GM23338 (cell line): ENCODE data around the gene SEMA6B. TPM values are rescaled to one million over a fixed set of nuclear protein-coding genes. Genes with fewer than 3 reads are reported as not detected.

Source experiments
- ATAC-seq: fragments of 200-7000 bp; cut with Tn5 transposase; 3 replicates; pipeline ENCODE4 v1.9.1; 2020
- DNase-seq: peaks from one replicate; pipeline ENCODE4 v3.0.0-alpha.2; 2015; ENCODE audit warnings: low spot score
- H2AFZ ChIP-seq: fragments of 200-600 bp; sonication (generic); 2 replicates; pipeline ENCODE4 v1.8.0; 2016; ENCODE audit warnings: antibody characterized with exemption, mild to moderate bottlenecking, moderate library complexity
- H3F3A ChIP-seq: fragments of 200-600 bp; sonication (generic); replicated peaks from 2 replicates; pipeline ENCODE4 v1.8.0; 2017; ENCODE audit warnings: antibody characterized with exemption, mixed run types, low read depth
- H3K27ac ChIP-seq: fragments of 200-600 bp; sonication (generic); 2 replicates; pipeline ENCODE4 v1.6.1; 2016; ENCODE audit warnings: low read depth
- H3K27me3 ChIP-seq: fragments of 200-600 bp; sonication (generic); 2 replicates; pipeline ENCODE4 v1.8.0; 2016; ENCODE audit warnings: mild to moderate bottlenecking, mixed run types, moderate library complexity; ENCODE audit not compliant: insufficient read depth
- H3K36me3 ChIP-seq: fragments of 200-600 bp; sonication (generic); 2 replicates; pipeline ENCODE4 v1.8.0; 2016; ENCODE audit warnings: mild to moderate bottlenecking; ENCODE audit not compliant: insufficient read depth
- H3K4me1 ChIP-seq: fragments of 200-600 bp; sonication (generic); 2 replicates; pipeline ENCODE4 v1.8.0; 2016; ENCODE audit warnings: mild to moderate bottlenecking, moderate library complexity; ENCODE audit not compliant: insufficient read depth
- H3K4me2 ChIP-seq: fragments of 200-600 bp; sonication (generic); 2 replicates; pipeline ENCODE4 v1.7.1; 2017; ENCODE audit warnings: mixed run types
- H3K4me3 ChIP-seq: fragments of 200-600 bp; sonication (generic); 2 replicates; pipeline ENCODE4 v1.6.1; 2016; ENCODE audit warnings: mixed run types
- H3K79me2 ChIP-seq: fragments of 200-600 bp; sonication (generic); replicated peaks from 2 replicates; pipeline ENCODE4 v1.8.0; 2017; ENCODE audit warnings: mild to moderate bottlenecking; ENCODE audit not compliant: insufficient read depth
- H3K9me2 ChIP-seq: fragments of 200-600 bp; sonication (generic); 2 replicates; pipeline ENCODE4 v1.8.0; 2017; ENCODE audit not compliant: insufficient read depth
- H4K20me1 ChIP-seq: fragments of 200-600 bp; sonication (generic); replicated peaks from 2 replicates; pipeline ENCODE4 v1.8.0; 2017; ENCODE audit warnings: mild to moderate bottlenecking; ENCODE audit not compliant: insufficient read depth
- H3K27ac Mint-ChIP-seq: 2 replicates; pipeline ENCODE4 v1.8.0; 2020; ENCODE audit warnings: inconsistent platforms, mild to moderate bottlenecking, moderate library complexity, mixed read lengths
- H3K27me3 Mint-ChIP-seq: 3 replicates; pipeline ENCODE4 v1.8.0; 2022; ENCODE audit warnings: low read depth, mild to moderate bottlenecking, moderate library complexity, mixed read lengths, inconsistent platforms; ENCODE audit not compliant: insufficient read depth, poor library complexity
- H3K36me3 Mint-ChIP-seq: 3 replicates; pipeline ENCODE4 v1.8.0; 2021; ENCODE audit warnings: low read depth, mild to moderate bottlenecking, inconsistent platforms, moderate library complexity, mixed read lengths
- H3K4me1 Mint-ChIP-seq: 3 replicates; pipeline ENCODE4 v1.8.0; 2020; ENCODE audit warnings: mild to moderate bottlenecking, inconsistent platforms, mixed read lengths
- H3K4me3 Mint-ChIP-seq: 3 replicates; pipeline ENCODE4 v1.8.0; 2021; ENCODE audit warnings: moderate library complexity, mild to moderate bottlenecking, inconsistent platforms, mixed read lengths
- H3K9me3 Mint-ChIP-seq: 3 replicates; pipeline ENCODE4 v1.8.0; 2020; ENCODE audit warnings: moderate library complexity, mild to moderate bottlenecking, inconsistent platforms, mixed read lengths
- CREB1 ChIP-seq: fragments of 250-450 bp; sonication (Bioruptor Pico); IDR thresholded peaks from 2 replicates; pipeline ENCODE4 v1.5.0; 2020; ENCODE audit warnings: low read depth, mild to moderate bottlenecking, moderate library complexity
- CTCF ChIP-seq, 2 experiments: fragments of 200-600 bp in 1 of 2; sonication (generic) in 1 of 2; conservative IDR thresholded peaks; 2 replicates each; pipeline versions ENCODE4 v1.5.1 to v1.6.1; 2016 to 2017; ENCODE audit warnings: antibody characterized with exemption in 2 of 2, low read depth in 2 of 2, mild to moderate bottlenecking in 2 of 2, moderate library complexity in 1 of 2
- EZH2 ChIP-seq: fragments of 200-600 bp; sonication (generic); IDR thresholded peaks from one replicate; pipeline ENCODE4 v1.8.0; 2017; ENCODE audit warnings: antibody characterized with exemption, mild to moderate bottlenecking, low read depth; ENCODE audit not compliant: unreplicated experiment
- JUNB ChIP-seq: IDR thresholded peaks from one replicate; pipeline ENCODE4 v1.6.1; 2016; ENCODE audit warnings: antibody characterized with exemption; ENCODE audit not compliant: unreplicated experiment
- NANOG ChIP-seq: IDR thresholded peaks from 2 replicates; pipeline ENCODE4 v1.6.1; 2016; ENCODE audit warnings: antibody characterized with exemption, borderline replicate concordance
- POLR2AphosphoS5 ChIP-seq: IDR thresholded peaks from 2 replicates; pipeline ENCODE4 v1.6.1; 2016; ENCODE audit warnings: antibody characterized with exemption, low read depth
- STAT1 ChIP-seq: IDR thresholded peaks from one replicate; pipeline ENCODE4 v1.6.1; 2016; ENCODE audit warnings: antibody characterized with exemption; ENCODE audit not compliant: unreplicated experiment
- ZNF331 ChIP-seq: fragments of 250-450 bp; sonication (Bioruptor Pico); IDR thresholded peaks from 2 replicates; pipeline ENCODE4 v1.5.0; 2020; ENCODE audit warnings: low read depth, mild to moderate bottlenecking, moderate library complexity
- polyA plus RNA-seq: library from polyadenylated mRNA; unstranded; fragments of >200 nt; fragmentation: Nextera tagmentation; extraction: Ambion mirVana; gene quantifications from 2 replicates; pipeline ENCODE4 v1.2.1, GENCODE V29; 2016
- total RNA-seq: library from RNA; depleted of rRNA; stranded (reverse); fragments of >200 nt; shearing (Covaris generic); gene quantifications from 2 replicates; pipeline ENCODE4 v1.2.3, GENCODE V29; 2014
- TF ChIP-seq, protein P1 (sequence below): fragments of 250-450 bp; sonication (Bioruptor Pico); IDR thresholded peaks from 2 replicates; pipeline ENCODE4 v1.5.0; 2020; ENCODE audit warnings: mild to moderate bottlenecking, moderate library complexity
- TF ChIP-seq, protein P2 (sequence below): IDR thresholded peaks from 2 replicates; pipeline ENCODE4 v1.6.1; 2016; ENCODE audit warnings: antibody characterized with exemption

Gene SEMA6B
- total and polyA plus RNA-seq, 2 experiments from 2014 or later = 5.3 to 42.7 TPM

- H3K27me3 Mint-ChIP-seq = peaks cover 13% of the 10 kb centered on the region
- H3K4me1 Mint-ChIP-seq = peaks cover 10% of the 10 kb centered on the region
- H3K4me3 ChIP-seq = no peak overlapping the region
- peaks cover 6% of the 10 kb centered on the region; the same call in 1 of the 2 replicates for H3F3A ChIP-seq
- peaks cover 6% of the 10 kb centered on the region; the same call in 1 of the 3 replicates for H3K9me3 Mint-ChIP-seq
- peaks cover 14% of the 10 kb centered on the region for H3K27me3 ChIP-seq
- H3K36me3 Mint-ChIP-seq = no peaks in the 10 kb centered on the region
- H3K9me2 ChIP-seq = no peaks in the 10 kb centered on the region
- no peak overlapping the region for H3K4me3 Mint-ChIP-seq
- H3K27ac ChIP-seq = no peak overlapping the region
- H3K79me2 ChIP-seq = no peaks in the 10 kb centered on the region
- H4K20me1 ChIP-seq = no peaks in the 10 kb centered on the region
- no peak overlapping the region for H2AFZ ChIP-seq
- no peak overlapping the region for H3K4me2 ChIP-seq
- DNase-seq (no peak), ATAC-seq (no peak)
- no peaks in the 10 kb centered on the region; the same call in 1 of the 2 replicates for H3K4me1 ChIP-seq
- TF ChIP-seq JUNB (no peak), POLR2AphosphoS5 (no peak), CREB1 (CRISPR knock-in tag) (no peak), CTCF (conservative IDR thresholded peaks at IDR 0.05; ENCODE audit: low read depth in 2 of 2) (no peak), ZNF331 (CRISPR knock-in tag) (no peak), EZH2 (no peak), STAT1 (no peak), NANOG (no peak)
- TF ChIP-seq, protein P1, sequence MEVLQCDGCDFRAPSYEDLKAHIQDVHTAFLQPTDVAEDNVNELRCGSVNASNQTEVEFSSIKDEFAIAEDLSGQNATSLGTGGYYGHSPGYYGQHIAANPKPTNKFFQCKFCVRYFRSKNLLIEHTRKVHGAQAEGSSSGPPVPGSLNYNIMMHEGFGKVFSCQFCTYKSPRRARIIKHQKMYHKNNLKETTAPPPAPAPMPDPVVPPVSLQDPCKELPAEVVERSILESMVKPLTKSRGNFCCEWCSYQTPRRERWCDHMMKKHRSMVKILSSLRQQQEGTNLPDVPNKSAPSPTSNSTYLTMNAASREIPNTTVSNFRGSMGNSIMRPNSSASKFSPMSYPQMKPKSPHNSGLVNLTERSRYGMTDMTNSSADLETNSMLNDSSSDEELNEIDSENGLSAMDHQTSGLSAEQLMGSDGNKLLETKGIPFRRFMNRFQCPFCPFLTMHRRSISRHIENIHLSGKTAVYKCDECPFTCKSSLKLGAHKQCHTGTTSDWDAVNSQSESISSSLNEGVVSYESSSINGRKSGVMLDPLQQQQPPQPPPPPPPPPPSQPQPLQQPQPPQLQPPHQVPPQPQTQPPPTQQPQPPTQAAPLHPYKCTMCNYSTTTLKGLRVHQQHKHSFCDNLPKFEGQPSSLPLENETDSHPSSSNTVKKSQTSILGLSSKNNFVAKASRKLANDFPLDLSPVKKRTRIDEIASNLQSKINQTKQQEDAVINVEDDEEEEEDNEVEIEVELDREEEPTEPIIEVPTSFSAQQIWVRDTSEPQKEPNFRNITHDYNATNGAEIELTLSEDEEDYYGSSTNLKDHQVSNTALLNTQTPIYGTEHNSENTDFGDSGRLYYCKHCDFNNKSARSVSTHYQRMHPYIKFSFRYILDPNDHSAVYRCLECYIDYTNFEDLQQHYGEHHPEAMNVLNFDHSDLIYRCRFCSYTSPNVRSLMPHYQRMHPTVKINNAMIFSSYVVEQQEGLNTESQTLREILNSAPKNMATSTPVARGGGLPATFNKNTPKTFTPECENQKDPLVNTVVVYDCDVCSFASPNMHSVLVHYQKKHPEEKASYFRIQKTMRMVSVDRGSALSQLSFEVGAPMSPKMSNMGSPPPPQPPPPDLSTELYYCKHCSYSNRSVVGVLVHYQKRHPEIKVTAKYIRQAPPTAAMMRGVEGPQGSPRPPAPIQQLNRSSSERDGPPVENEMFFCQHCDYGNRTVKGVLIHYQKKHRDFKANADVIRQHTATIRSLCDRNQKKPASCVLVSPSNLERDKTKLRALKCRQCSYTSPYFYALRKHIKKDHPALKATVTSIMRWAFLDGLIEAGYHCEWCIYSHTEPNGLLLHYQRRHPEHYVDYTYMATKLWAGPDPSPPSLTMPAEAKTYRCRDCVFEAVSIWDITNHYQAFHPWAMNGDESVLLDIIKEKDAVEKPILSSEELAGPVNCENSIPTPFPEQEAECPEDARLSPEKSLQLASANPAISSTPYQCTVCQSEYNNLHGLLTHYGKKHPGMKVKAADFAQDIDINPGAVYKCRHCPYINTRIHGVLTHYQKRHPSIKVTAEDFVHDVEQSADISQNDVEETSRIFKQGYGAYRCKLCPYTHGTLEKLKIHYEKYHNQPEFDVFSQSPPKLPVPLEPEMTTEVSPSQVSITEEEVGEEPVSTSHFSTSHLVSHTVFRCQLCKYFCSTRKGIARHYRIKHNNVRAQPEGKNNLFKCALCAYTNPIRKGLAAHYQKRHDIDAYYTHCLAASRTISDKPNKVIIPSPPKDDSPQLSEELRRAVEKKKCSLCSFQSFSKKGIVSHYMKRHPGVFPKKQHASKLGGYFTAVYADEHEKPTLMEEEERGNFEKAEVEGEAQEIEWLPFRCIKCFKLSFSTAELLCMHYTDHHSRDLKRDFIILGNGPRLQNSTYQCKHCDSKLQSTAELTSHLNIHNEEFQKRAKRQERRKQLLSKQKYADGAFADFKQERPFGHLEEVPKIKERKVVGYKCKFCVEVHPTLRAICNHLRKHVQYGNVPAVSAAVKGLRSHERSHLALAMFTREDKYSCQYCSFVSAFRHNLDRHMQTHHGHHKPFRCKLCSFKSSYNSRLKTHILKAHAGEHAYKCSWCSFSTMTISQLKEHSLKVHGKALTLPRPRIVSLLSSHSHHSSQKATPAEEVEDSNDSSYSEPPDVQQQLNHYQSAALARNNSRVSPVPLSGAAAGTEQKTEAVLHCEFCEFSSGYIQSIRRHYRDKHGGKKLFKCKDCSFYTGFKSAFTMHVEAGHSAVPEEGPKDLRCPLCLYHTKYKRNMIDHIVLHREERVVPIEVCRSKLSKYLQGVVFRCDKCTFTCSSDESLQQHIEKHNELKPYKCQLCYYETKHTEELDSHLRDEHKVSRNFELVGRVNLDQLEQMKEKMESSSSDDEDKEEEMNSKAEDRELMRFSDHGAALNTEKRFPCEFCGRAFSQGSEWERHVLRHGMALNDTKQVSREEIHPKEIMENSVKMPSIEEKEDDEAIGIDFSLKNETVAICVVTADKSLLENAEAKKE (CRISPR knock-in tag) = no peak
- TF ChIP-seq, protein P2, sequence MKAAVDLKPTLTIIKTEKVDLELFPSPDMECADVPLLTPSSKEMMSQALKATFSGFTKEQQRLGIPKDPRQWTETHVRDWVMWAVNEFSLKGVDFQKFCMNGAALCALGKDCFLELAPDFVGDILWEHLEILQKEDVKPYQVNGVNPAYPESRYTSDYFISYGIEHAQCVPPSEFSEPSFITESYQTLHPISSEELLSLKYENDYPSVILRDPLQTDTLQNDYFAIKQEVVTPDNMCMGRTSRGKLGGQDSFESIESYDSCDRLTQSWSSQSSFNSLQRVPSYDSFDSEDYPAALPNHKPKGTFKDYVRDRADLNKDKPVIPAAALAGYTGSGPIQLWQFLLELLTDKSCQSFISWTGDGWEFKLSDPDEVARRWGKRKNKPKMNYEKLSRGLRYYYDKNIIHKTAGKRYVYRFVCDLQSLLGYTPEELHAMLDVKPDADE = no peak
- H3K27ac Mint-ChIP-seq = no peak overlapping the region
- no peaks in the 10 kb centered on the region for H3K36me3 ChIP-seq
Observed at GRCh38 chr19:4538601-4538954, 20.9 kb downstream of the SEMA6B start.
